GM21447 (cell line): ENCODE results near the gene RPA1.
A peak's percentile ranks its signal among the peaks of the same experiment; 100 is the strongest.
"Not testable (repeated sequence)": the region's sequence is repeated elsewhere in the genome, so short reads cannot be mapped to it uniquely, and the experiment has no call there.

ENCODE experiments used
- ATAC-seq: cut with Tn5 transposase; IDR thresholded peaks from one replicate; pipeline ENCODE4 v1.9.1; 2021; ENCODE audit not compliant: unreplicated experiment

RPA1 gene

GRCh38 chr17:1829592-1830257 is at the start of gene RPA1, which contains the start of gene SMYD4:
RPA1 (plus strand) TSS chr17:1830005; CDS start chr17:1830094, 89 bp downstream.
SMYD4 (minus strand) TSS chr17:1829902; CDS start chr17:1827994, 1,908 bp downstream.
- ATAC-seq, result peak; percentile 74

- ATAC-seq, result no peak
Measured at GRCh38 chr17:1782171-1782567, 47.6 kb upstream of the RPA1 start.

- no peak for ATAC-seq
Measured at GRCh38 chr17:1783271-1783670, 46.5 kb upstream of the RPA1 start.

- no peak for ATAC-seq
Measured at GRCh38 chr17:1783834-1784611, 45.8 kb upstream of the RPA1 start.

GRCh38 chr17:1785930-1786329 is 43.9 kb upstream of the RPA1 start:
- no peak for ATAC-seq

GRCh38 chr17:1786708-1787107 is 43.1 kb upstream of the RPA1 start:
- no peak for ATAC-seq

GRCh38 chr17:1787301-1787902 is 42.4 kb upstream of the RPA1 start:
- ATAC-seq, result no peak

GRCh38 chr17:1789936-1790335 is 39.9 kb upstream of the RPA1 start:
- no peak for ATAC-seq

- ATAC-seq, result no peak
Measured at GRCh38 chr17:1792495-1793446, 37.0 kb upstream of the RPA1 start.

GRCh38 chr17:1793447-1793806 is 36.4 kb upstream of the RPA1 start:
- no peak for ATAC-seq

GRCh38 chr17:1796800-1797199 is 33.0 kb upstream of the RPA1 start:
- no peak for ATAC-seq

GRCh38 chr17:1797323-1797722 is 32.5 kb upstream of the RPA1 start:
- no peak for ATAC-seq

GRCh38 chr17:1797846-1798245 is 32.0 kb upstream of the RPA1 start:
- ATAC-seq, result not testable (repeated sequence)

- ATAC-seq, result no peak
Measured at GRCh38 chr17:1800240-1800639, 29.6 kb upstream of the RPA1 start.

GRCh38 chr17:1800712-1801111 is 29.1 kb upstream of the RPA1 start:
- no peak for ATAC-seq

- ATAC-seq, result no peak
Measured at GRCh38 chr17:1802429-1802828, 27.4 kb upstream of the RPA1 start.

- ATAC-seq, result no peak
Measured at GRCh38 chr17:1803280-1803679, 26.5 kb upstream of the RPA1 start.

GRCh38 chr17:1807890-1808289 is 21.9 kb upstream of the RPA1 start:
- no peak for ATAC-seq

GRCh38 chr17:1808644-1809043 is 21.2 kb upstream of the RPA1 start:
- ATAC-seq, result no peak

- not testable (repeated sequence) for ATAC-seq
Measured at GRCh38 chr17:1809815-1810214, 20.0 kb upstream of the RPA1 start.
